GM21576 (cell line): ENCODE results near the gene BHLHE40.
"Not testable (repeated sequence)": the region's sequence is repeated elsewhere in the genome, so short reads cannot be mapped to it uniquely, and the experiment has no call there.

ENCODE experiments used
- ATAC-seq: cut with Tn5 transposase; IDR thresholded peaks from one replicate; pipeline ENCODE4 v1.9.1; 2021; ENCODE audit warnings: mild to moderate bottlenecking, moderate library complexity; ENCODE audit not compliant: unreplicated experiment

The BHLHE40 gene

GRCh38 chr3:4959180-4959579, 20.1 kb upstream of the BHLHE40 start:
- no peak for ATAC-seq

- ATAC-seq = not testable (repeated sequence)
These were observed 17.4 kb upstream of the BHLHE40 start for GRCh38 chr3:4961865-4962264.

GRCh38 chr3:4963669-4964570, 15.3 kb upstream of the BHLHE40 start:
- ATAC-seq = no peak

GRCh38 chr3:4966006-4966405, 13.2 kb upstream of the BHLHE40 start:
- not testable (repeated sequence) for ATAC-seq

- not testable (repeated sequence) for ATAC-seq
These were observed 11.6 kb upstream of the BHLHE40 start for GRCh38 chr3:4967683-4968082.

GRCh38 chr3:4971437-4971836, 7.8 kb upstream of the BHLHE40 start:
- not testable (repeated sequence) for ATAC-seq

GRCh38 chr3:4971838-4972237, 7.4 kb upstream of the BHLHE40 start:
- no peak for ATAC-seq

- ATAC-seq = no peak
These were observed 6.3 kb upstream of the BHLHE40 start for GRCh38 chr3:4972652-4973643.

GRCh38 chr3:4974154-4974553, 5.1 kb upstream of the BHLHE40 start:
- ATAC-seq = no peak

- no peak for ATAC-seq
These were observed 3.1 kb upstream of the BHLHE40 start for GRCh38 chr3:4976109-4976508.

- ATAC-seq = peak; percentile 33
These were observed 2.0 kb upstream of the BHLHE40 start for GRCh38 chr3:4977001-4977852.

GRCh38 chr3:4977853-4978203, 1.4 kb upstream of the BHLHE40 start:
- no peak for ATAC-seq

GRCh38 chr3:4978204-4978965, 852 bp upstream of the BHLHE40 start:
- ATAC-seq = peak; percentile 36

- peak; percentile 44 for ATAC-seq
These were observed 240 bp upstream of the BHLHE40 start for GRCh38 chr3:4978966-4979427.

- peak; percentile 16 for ATAC-seq
These were observed 1.3 kb downstream of the BHLHE40 start for GRCh38 chr3:4980229-4981203.

GRCh38 chr3:4981294-4981664, 2.0 kb downstream of the BHLHE40 start:
- ATAC-seq = no peak

GRCh38 chr3:4981665-4982494, 2.6 kb downstream of the BHLHE40 start:
- no peak for ATAC-seq
